Measurements from ENCODE around the gene GPR107. TPM values are rescaled to one million over a fixed set of nuclear protein-coding genes. Genes with fewer than 3 reads are reported as not detected.

The GPR107 gene
- total and polyA plus RNA-seq, 2 experiments from 2014 or later = 6.2 to 30.7 TPM

- peaks cover 28% of the 10 kb centered on the region for H3K4me1 Mint-ChIP-seq
- H3K36me3 ChIP-seq (ENCODE audit: insufficient read depth) = no peaks in the 10 kb centered on the region
- no peaks in the 10 kb centered on the region for H3K9me2 ChIP-seq (ENCODE audit: insufficient read depth)
- no peaks in the 10 kb centered on the region; the same call in 2 of the 3 replicates for H3K36me3 Mint-ChIP-seq (ENCODE audit: low read depth)
- H3K4me3 ChIP-seq = no peak overlapping the region
- peaks cover 3% of the 10 kb centered on the region for H3K27me3 Mint-ChIP-seq (ENCODE audit: insufficient read depth, low read depth, poor library complexity)
- no peak overlapping the region for H2AFZ ChIP-seq
- H3F3A ChIP-seq (replicated peaks; ENCODE audit: low read depth) = peaks cover 9% of the 10 kb centered on the region; the same call in 1 of the 2 replicates
- H3K4me2 ChIP-seq = peak overlapping the region; percentile 63; the same call in 1 of the 2 replicates
- TF ChIP-seq EZH2 (IDR thresholded peaks at IDR 0.05; ENCODE audit: low read depth, unreplicated experiment) (no peak), POLR2AphosphoS5 (IDR thresholded peaks at IDR 0.05; ENCODE audit: low read depth) (no peak), CTCF (conservative IDR thresholded peaks at IDR 0.05; ENCODE audit: low read depth in 2 of 2) (no peak)
- peak overlapping the region; percentile 71 for H3K27ac ChIP-seq (ENCODE audit: low read depth)
- peaks cover 29% of the 10 kb centered on the region for H3K4me1 ChIP-seq (ENCODE audit: insufficient read depth)
- H3K27me3 ChIP-seq (ENCODE audit: insufficient read depth) = peaks cover 10% of the 10 kb centered on the region
- H3K9me3 Mint-ChIP-seq = no peaks in the 10 kb centered on the region
- no peak overlapping the region for H3K4me3 Mint-ChIP-seq
- peaks cover 21% of the 10 kb centered on the region for H3K79me2 ChIP-seq (replicated peaks; ENCODE audit: insufficient read depth)
- DNase-seq (ENCODE audit: low spot score) (no peak), ATAC-seq (no peak)
- H3K27ac Mint-ChIP-seq = no peak overlapping the region
- no peaks in the 10 kb centered on the region; the same call in 1 of the 2 replicates for H4K20me1 ChIP-seq (replicated peaks; ENCODE audit: insufficient read depth)
Observed at GRCh38 chr9:130049431-130050210, 4.1 kb upstream of the GPR107 start.

GRCh38 chr9:130050462-130050861 is 3.2 kb upstream of the GPR107 start:
- H3K4me2 ChIP-seq = 0 out of 2 replicates have a peak overlapping the region, but pooled peaks have one; percentile 31
- H3K36me3 ChIP-seq (ENCODE audit: insufficient read depth) = no peaks in the 10 kb centered on the region
- no peaks in the 10 kb centered on the region; the same call in 2 of the 3 replicates for H3K36me3 Mint-ChIP-seq (ENCODE audit: low read depth)
- H3K27ac ChIP-seq (ENCODE audit: low read depth) = peak overlapping the region; percentile 72; the same call in 1 of the 2 replicates
- H2AFZ ChIP-seq = no peak overlapping the region
- no peak overlapping the region for H3K4me3 Mint-ChIP-seq
- no peak for ATAC-seq
- peaks cover 3% of the 10 kb centered on the region for H3K27me3 Mint-ChIP-seq (ENCODE audit: insufficient read depth, low read depth, poor library complexity)
- peaks cover 3% of the 10 kb centered on the region; the same call in 1 of the 2 replicates for H3F3A ChIP-seq (replicated peaks; ENCODE audit: low read depth)
- peak overlapping the region; percentile 38; the same call in 1 of the 2 replicates for H3K27ac Mint-ChIP-seq
- H3K79me2 ChIP-seq (replicated peaks; ENCODE audit: insufficient read depth) = peaks cover 28% of the 10 kb centered on the region
- no peak overlapping the region for H3K4me3 ChIP-seq
- H3K9me2 ChIP-seq (ENCODE audit: insufficient read depth) = no peaks in the 10 kb centered on the region
- peaks cover 1% of the 10 kb centered on the region; the same call in 1 of the 2 replicates for H3K27me3 ChIP-seq (ENCODE audit: insufficient read depth)
- peaks cover 23% of the 10 kb centered on the region for H3K4me1 Mint-ChIP-seq
- no peaks in the 10 kb centered on the region for H3K9me3 Mint-ChIP-seq
- DNase-seq (ENCODE audit: low spot score) = no peak
- peaks cover 32% of the 10 kb centered on the region for H3K4me1 ChIP-seq (ENCODE audit: insufficient read depth)
- no peaks in the 10 kb centered on the region for H4K20me1 ChIP-seq (replicated peaks; ENCODE audit: insufficient read depth)
- TF ChIP-seq REST (IDR thresholded peaks at IDR 0.05; ENCODE audit: unreplicated experiment) (no peak), CREB1 (CRISPR knock-in tag; IDR thresholded peaks at IDR 0.05; ENCODE audit: low read depth) (no peak), EZH2phosphoT487 (IDR thresholded peaks at IDR 0.05; ENCODE audit: unreplicated experiment) (no peak), STAT1 (IDR thresholded peaks at IDR 0.05; ENCODE audit: unreplicated experiment) (no peak), JUNB (IDR thresholded peaks at IDR 0.05; ENCODE audit: unreplicated experiment) (no peak), ZNF114 (CRISPR knock-in tag; IDR thresholded peaks at IDR 0.05) (no peak), NANOG (IDR thresholded peaks at IDR 0.05; ENCODE audit: borderline replicate concordance) (no peak), POLR2AphosphoS5 (IDR thresholded peaks at IDR 0.05; ENCODE audit: low read depth) (no peak), EZH2 (IDR thresholded peaks at IDR 0.05; ENCODE audit: low read depth, unreplicated experiment) (no peak)

Measured in GM23338 (cell line).